ENCODE measurements around the gene CDX1. TPM values are rescaled to one million over a fixed set of nuclear protein-coding genes. Genes with fewer than 3 reads are reported as not detected.

The CDX1 gene
- total RNA-seq = not detected in 2 replicates

GRCh38 chr5:150166650-150167511 is at the start of gene CDX1:
Gene CDX1, plus strand, starts transcription at chr5:150166778. Its CDS starts 99 bp downstream, at chr5:150166877.
- Mint-ChIP-seq H3K4me3 (no peak within 1 kb of the TSS), H3K27me3 (ENCODE audit: insufficient read depth) (peaks cover 43% of the 10 kb centered on the region), H3K4me1 (ENCODE audit: low read depth) (no peaks in the 10 kb centered on the region), H3K9me3 (no peaks in the 10 kb centered on the region), H3K36me3 (ENCODE audit: low read depth) (no peaks in the 10 kb centered on the region), H3K27ac (no peak within 1 kb of the TSS)
- no peak for DNase-seq (ENCODE audit: low spot score)
- intact Hi-C loops (cut with micrococcal nuclease) = no loop called here

- no peaks in the 10 kb centered on the region for H3K9me3 Mint-ChIP-seq
- H3K36me3 Mint-ChIP-seq (ENCODE audit: low read depth) = peaks cover 2% of the 10 kb centered on the region
- no peaks in the 10 kb centered on the region for H3K4me1 Mint-ChIP-seq (ENCODE audit: low read depth)
- H3K27me3 Mint-ChIP-seq (ENCODE audit: insufficient read depth) = no peaks in the 10 kb centered on the region
- no peak for DNase-seq (ENCODE audit: low spot score)
- H3K27ac Mint-ChIP-seq = no peak overlapping the region
- intact Hi-C loops (cut with micrococcal nuclease) = no loop called here
- no peak overlapping the region for H3K4me3 Mint-ChIP-seq
Measured at GRCh38 chr5:150117945-150118560, 48.5 kb upstream of the CDX1 start.

GRCh38 chr5:150118561-150119229 is 47.9 kb upstream of the CDX1 start:
- Mint-ChIP-seq H3K4me3 (no peak overlapping the region), H3K9me3 (no peaks in the 10 kb centered on the region), H3K36me3 (ENCODE audit: low read depth) (peaks cover 2% of the 10 kb centered on the region), H3K27ac (no peak overlapping the region), H3K4me1 (ENCODE audit: low read depth) (no peaks in the 10 kb centered on the region), H3K27me3 (ENCODE audit: insufficient read depth) (no peaks in the 10 kb centered on the region)
- DNase-seq (ENCODE audit: low spot score) = no peak
- intact Hi-C loops (cut with micrococcal nuclease) = loop anchor here (1.0 kb wide), 1 partner anchor 22 kb away; no protein-coding TSS in a partner anchor

- H3K9me3 Mint-ChIP-seq = no peaks in the 10 kb centered on the region
- no peak for DNase-seq (ENCODE audit: low spot score)
- H3K27me3 Mint-ChIP-seq (ENCODE audit: insufficient read depth) = no peaks in the 10 kb centered on the region
- H3K27ac Mint-ChIP-seq = no peak overlapping the region
- no peaks in the 10 kb centered on the region for H3K4me1 Mint-ChIP-seq (ENCODE audit: low read depth)
- intact Hi-C loops (cut with micrococcal nuclease) = loop anchor here (1.0 kb wide), 1 partner anchor 21 kb away; no protein-coding TSS in a partner anchor
- peaks cover 2% of the 10 kb centered on the region for H3K36me3 Mint-ChIP-seq (ENCODE audit: low read depth)
- no peak overlapping the region for H3K4me3 Mint-ChIP-seq
Measured at GRCh38 chr5:150119421-150120061, 47.0 kb upstream of the CDX1 start.

GRCh38 chr5:150120062-150120441 is 46.5 kb upstream of the CDX1 start:
- intact Hi-C loops (cut with micrococcal nuclease) = no loop called here
- no peaks in the 10 kb centered on the region for H3K9me3 Mint-ChIP-seq
- no peaks in the 10 kb centered on the region for H3K27me3 Mint-ChIP-seq (ENCODE audit: insufficient read depth)
- DNase-seq (ENCODE audit: low spot score) = no peak
- no peak overlapping the region for H3K4me3 Mint-ChIP-seq
- H3K27ac Mint-ChIP-seq = no peak overlapping the region
- H3K4me1 Mint-ChIP-seq (ENCODE audit: low read depth) = no peaks in the 10 kb centered on the region
- peaks cover 2% of the 10 kb centered on the region for H3K36me3 Mint-ChIP-seq (ENCODE audit: low read depth)

GRCh38 chr5:150120617-150121447 is 45.7 kb upstream of the CDX1 start:
- Mint-ChIP-seq H3K27ac (no peak overlapping the region), H3K36me3 (ENCODE audit: low read depth) (peaks cover 2% of the 10 kb centered on the region), H3K4me3 (no peak overlapping the region), H3K4me1 (ENCODE audit: low read depth) (no peaks in the 10 kb centered on the region), H3K27me3 (ENCODE audit: insufficient read depth) (no peaks in the 10 kb centered on the region), H3K9me3 (no peaks in the 10 kb centered on the region)
- intact Hi-C loops (cut with micrococcal nuclease) = no loop called here
- no peak for DNase-seq (ENCODE audit: low spot score)

- intact Hi-C loops (cut with micrococcal nuclease) = no loop called here
- no peak overlapping the region for H3K27ac Mint-ChIP-seq
Measured at GRCh38 chr5:150121448-150122157, 45.0 kb upstream of the CDX1 start.

GRCh38 chr5:150122158-150122510 is 44.4 kb upstream of the CDX1 start:
- Mint-ChIP-seq H3K4me1 (ENCODE audit: low read depth) (no peaks in the 10 kb centered on the region), H3K36me3 (ENCODE audit: low read depth) (peaks cover 2% of the 10 kb centered on the region), H3K27me3 (ENCODE audit: insufficient read depth) (no peaks in the 10 kb centered on the region), H3K4me3 (no peak overlapping the region), H3K9me3 (no peaks in the 10 kb centered on the region), H3K27ac (peak overlapping the region; percentile 45)
- DNase-seq (ENCODE audit: low spot score) = no peak
- intact Hi-C loops (cut with micrococcal nuclease) = no loop called here

More at GRCh38 chr5:150121448-150122157, 45.0 kb upstream of the CDX1 start:
- no peak for DNase-seq (ENCODE audit: low spot score)
- H3K9me3 Mint-ChIP-seq = no peaks in the 10 kb centered on the region
- no peaks in the 10 kb centered on the region for H3K27me3 Mint-ChIP-seq (ENCODE audit: insufficient read depth)
- H3K4me3 Mint-ChIP-seq = no peak overlapping the region
- H3K36me3 Mint-ChIP-seq (ENCODE audit: low read depth) = peaks cover 2% of the 10 kb centered on the region
- no peaks in the 10 kb centered on the region for H3K4me1 Mint-ChIP-seq (ENCODE audit: low read depth)

- H3K4me3 Mint-ChIP-seq = no peak overlapping the region
- H3K27ac Mint-ChIP-seq = no peak overlapping the region
- H3K27me3 Mint-ChIP-seq (ENCODE audit: insufficient read depth) = no peaks in the 10 kb centered on the region
- intact Hi-C loops (cut with micrococcal nuclease) = no loop called here
- peaks cover 2% of the 10 kb centered on the region for H3K36me3 Mint-ChIP-seq (ENCODE audit: low read depth)
- no peak for DNase-seq (ENCODE audit: low spot score)
- no peaks in the 10 kb centered on the region for H3K4me1 Mint-ChIP-seq (ENCODE audit: low read depth)
- no peaks in the 10 kb centered on the region for H3K9me3 Mint-ChIP-seq
Measured at GRCh38 chr5:150122536-150123481, 43.8 kb upstream of the CDX1 start.

GRCh38 chr5:150123542-150123941 is 43.0 kb upstream of the CDX1 start:
- H3K9me3 Mint-ChIP-seq = no peaks in the 10 kb centered on the region
- peaks cover 2% of the 10 kb centered on the region for H3K36me3 Mint-ChIP-seq (ENCODE audit: low read depth)
- intact Hi-C loops (cut with micrococcal nuclease) = no loop called here
- H3K4me1 Mint-ChIP-seq (ENCODE audit: low read depth) = no peaks in the 10 kb centered on the region
- H3K27me3 Mint-ChIP-seq (ENCODE audit: insufficient read depth) = no peaks in the 10 kb centered on the region
- H3K4me3 Mint-ChIP-seq = no peak overlapping the region
- no peak overlapping the region for H3K27ac Mint-ChIP-seq
- no peak for DNase-seq (ENCODE audit: low spot score)

- intact Hi-C loops (cut with micrococcal nuclease) = no loop called here
- no peaks in the 10 kb centered on the region for H3K4me1 Mint-ChIP-seq (ENCODE audit: low read depth)
Measured at GRCh38 chr5:150124111-150124557, 42.4 kb upstream of the CDX1 start.

More at GRCh38 chr5:150124111-150124557, 42.4 kb upstream of the CDX1 start:
- H3K4me3 Mint-ChIP-seq = no peak overlapping the region
- H3K27ac Mint-ChIP-seq = no peak overlapping the region
- H3K27me3 Mint-ChIP-seq (ENCODE audit: insufficient read depth) = no peaks in the 10 kb centered on the region
- H3K9me3 Mint-ChIP-seq = no peaks in the 10 kb centered on the region
- no peak for DNase-seq (ENCODE audit: low spot score)
- H3K36me3 Mint-ChIP-seq (ENCODE audit: low read depth) = peaks cover 2% of the 10 kb centered on the region
